GM19452 (cell line): Measurements from ENCODE around the gene CLTB.

Experiments
- ATAC-seq: cut with Tn5 transposase; IDR thresholded peaks from one replicate; pipeline ENCODE4 v1.9.1; 2021; ENCODE audit not compliant: unreplicated experiment

CLTB gene

DNA sequence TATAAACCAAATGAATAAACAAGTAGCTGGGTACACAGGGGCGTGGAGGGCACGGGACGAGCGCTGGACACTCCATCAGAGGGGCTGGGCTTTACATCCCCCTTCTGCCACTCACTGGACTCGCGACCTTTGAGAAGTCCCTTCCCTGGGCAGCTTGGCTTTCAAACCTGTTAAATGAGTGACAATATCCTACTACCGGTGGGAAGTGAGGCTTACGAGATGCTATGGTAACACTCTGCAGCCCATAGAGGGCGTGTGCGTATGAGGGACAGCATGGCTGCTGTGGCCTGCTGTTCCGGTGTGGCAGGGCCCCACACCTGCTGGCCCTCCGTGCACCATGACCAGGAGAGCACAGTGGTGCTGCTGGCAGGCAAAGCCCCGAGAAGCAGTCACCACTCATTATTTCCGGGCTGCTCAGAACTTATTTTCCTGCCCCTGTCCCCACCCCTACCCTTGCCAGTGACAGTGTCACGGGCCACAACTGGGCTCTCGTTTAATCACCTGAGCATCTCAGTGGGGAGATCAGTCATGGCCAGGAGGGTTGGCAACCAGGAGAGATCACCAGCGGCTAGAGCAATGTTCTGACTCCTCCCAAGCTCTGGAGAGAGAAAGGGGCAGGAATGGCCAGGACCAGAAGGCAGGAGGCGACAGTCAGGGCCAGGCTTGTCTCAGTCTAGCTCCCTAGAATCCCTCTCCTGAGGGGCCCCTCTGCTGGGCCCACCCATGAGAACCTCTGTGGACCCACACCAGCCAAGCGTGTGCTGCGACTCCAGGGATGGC is 10.5 kb downstream of the CLTB start:
- no peak for ATAC-seq

GRCh38 chr5:176401281-176402205 is 14.8 kb downstream of the CLTB start:
- no peak for ATAC-seq

- no peak for ATAC-seq
These were observed 15.8 kb downstream of the CLTB start for GRCh38 chr5:176400382-176401156.

GRCh38 chr5:176397736-176398420 is 18.5 kb downstream of the CLTB start:
- no peak for ATAC-seq

DNA sequence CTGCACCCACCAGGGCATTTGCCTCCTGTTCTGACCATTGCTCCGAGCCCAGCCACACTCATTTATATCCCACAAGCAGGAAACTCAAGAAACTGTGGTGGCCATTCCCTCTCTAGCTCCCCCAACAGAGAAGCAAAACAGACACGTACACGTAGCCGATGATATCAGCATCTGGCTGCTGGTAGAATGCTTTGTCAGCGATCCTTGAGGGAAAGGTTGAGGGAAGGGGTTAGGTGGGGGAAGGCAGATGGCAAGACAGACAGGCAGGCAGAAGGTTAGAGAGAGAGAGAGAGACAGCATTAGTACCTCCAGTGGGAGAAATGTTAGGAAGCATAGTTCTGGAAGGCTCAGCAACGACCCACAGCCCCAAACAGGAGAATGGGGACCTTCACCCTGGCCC is 20.0 kb downstream of the CLTB start:
- ATAC-seq, result no peak

GRCh38 chr5:176394881-176395675 is 21.3 kb downstream of the CLTB start:
- no peak for ATAC-seq

DNA sequence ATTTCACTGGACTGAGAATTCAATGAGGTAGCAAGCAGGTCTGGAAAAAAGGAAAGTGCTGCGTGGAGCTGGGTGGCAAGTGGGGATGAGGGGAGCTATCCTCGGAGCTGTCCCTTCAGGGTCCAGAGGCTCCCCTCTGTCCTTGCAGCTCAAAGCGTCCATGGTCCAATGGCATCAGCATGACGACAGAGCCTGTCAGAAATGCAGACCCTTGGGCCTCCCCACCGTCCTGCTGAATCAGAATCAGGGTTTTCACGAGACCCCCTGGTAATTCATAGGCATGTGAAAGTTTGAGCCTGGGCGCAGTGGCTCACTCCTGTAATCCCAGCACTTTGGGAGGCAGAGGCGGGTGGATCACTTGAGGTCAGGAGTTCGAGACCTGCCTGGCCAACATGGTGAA is 22.2 kb downstream of the CLTB start:
- no peak for ATAC-seq

DNA sequence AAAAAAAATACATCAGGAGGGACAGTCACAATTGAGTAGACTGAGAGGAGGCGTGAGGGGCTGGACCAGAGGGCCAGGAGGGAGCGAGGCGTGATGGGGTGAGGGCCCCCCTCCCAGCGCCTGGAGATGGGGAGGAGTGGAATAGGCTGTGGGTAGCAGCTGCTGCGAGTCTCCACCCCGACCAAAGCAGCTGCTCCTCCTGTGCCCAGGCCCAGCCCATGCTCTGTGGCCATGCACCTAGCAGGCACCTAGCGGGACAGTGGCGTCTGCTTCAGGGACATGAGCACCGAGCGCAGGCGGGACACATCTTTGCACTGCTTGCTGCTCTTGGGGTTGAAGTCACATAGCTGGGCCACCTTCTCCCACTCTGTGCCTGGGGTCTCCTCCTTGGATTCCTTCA is 23.8 kb downstream of the CLTB start:
- ATAC-seq, result no peak

DNA sequence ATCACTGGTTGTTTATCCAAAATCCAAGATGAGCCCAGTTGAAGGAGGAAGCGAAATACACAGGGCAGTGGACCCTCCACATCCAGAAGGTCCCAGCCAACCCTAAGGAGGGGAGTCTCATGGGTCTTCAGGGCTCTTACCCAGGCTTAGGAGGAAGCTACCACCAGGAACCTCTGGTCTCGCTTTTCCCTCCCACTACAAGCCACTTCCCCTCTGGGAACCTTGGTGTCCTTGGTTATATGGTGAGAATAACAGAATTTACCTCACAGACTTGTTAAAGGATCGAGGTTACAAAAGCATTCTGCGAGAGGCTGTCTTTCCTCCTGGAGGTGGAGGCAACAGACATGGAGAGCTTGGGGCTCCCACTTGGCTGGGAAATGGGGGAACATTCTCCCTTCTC is 24.3 kb downstream of the CLTB start:
- ATAC-seq, result no peak

DNA sequence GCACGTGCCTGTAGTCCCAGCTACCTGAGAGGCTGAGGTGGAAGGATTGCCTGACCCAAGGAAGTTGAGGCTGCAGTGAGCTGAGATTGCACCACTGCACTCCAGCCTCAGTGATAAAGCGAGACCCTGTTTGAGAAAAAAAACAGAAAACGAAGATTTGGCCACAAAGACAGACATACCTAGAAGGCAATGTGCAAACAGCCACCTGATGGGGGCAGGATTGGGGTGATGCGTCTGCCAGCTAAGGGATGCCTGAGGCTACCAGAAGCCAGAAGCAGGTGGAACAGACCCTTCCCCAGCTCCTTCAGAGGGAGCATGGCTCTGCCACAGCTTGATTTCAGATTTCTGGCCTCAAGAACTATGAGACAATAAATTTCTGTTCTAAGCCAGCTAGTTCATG is 24.9 kb downstream of the CLTB start:
- no peak for ATAC-seq

DNA sequence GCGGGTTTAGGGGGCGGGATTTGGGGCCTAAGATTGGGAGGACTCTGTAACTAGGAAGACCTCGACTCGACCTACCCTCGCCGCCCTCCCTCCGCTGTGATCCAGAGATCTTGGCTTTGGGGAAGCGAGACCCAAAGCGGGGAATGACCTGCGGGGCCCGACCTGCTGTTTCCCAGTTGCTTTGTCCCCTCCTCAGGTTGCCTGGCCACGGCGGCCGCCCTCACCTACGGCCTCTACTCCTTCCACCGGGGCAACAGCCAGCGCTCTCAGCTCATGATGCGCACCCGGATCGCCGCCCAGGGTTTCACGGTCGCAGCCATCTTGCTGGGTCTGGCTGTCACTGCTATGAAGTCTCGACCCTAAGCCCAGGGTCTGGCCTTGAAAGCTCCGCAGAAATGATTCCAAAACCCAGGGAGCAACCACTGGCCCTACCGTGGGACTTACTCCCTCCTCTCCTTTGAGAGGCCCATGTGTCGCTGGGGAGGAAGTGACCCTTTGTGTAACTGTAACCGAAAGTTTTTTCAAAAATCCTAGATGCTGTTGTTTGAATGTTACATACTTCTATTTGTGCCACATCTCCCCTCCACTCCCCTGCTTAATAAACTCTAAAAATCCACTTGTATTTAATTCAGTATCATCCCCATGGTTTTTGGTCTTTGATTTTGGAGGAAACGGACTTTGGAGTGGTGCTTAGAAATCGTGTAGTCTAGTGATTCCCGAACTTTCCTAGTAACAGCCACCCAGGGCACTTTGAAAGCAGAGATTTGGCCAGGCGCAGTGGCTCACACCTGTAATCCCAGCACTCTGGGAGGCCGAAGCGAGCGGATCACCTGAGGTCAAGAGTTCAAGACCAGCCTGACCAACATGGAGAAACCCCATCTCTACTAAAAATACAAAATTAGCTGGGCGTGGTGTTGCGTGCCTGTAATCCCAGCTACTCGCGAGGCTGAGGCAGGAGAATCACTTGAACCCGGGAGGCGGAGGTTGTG is 26.9 kb downstream of the CLTB start:
- ATAC-seq, result peak; percentile 42

DNA sequence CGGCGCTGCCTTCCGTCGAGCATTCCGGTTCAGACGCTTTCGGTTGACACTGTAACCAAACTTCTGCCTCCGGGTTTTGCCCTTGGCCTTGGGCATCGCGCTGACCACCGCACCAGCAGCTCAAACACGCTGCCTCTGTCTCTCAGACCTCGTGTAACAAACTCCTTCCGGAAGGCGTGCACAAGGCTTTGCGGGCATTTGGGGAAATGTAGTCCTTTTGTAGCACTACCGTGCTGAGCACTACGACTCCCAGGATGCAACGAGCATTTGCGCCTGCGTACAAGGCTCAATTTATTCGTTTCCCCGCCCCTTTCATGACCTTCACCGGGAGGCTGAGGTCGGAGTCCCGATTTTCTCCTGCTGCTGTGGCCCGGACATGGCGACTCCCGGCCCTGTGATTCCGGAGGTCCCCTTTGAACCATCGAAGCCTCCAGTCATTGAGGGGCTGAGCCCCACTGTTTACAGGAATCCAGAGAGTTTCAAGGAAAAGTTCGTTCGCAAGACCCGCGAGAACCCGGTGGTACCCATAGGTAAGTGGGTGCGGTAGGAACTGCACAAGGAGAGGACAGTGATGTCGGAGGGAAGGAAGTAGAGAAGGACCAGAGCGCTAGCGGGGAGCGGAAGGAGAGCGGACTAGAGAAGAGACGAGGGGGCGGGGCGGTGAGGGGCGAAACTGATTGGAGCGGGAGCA is 27.8 kb downstream of the CLTB start, which contains the start of the genes HIGD2A and NOP16:
TSS of gene HIGD2A (plus strand) at position 308 of the 691 bp plus-strand sequence. CDS start at position 377, 69 bp downstream.
TSS of gene NOP16 (minus strand) at position 155 of the 691 bp plus-strand sequence. CDS start at position 96, 59 bp downstream.
- peak; percentile 86 for ATAC-seq

DNA sequence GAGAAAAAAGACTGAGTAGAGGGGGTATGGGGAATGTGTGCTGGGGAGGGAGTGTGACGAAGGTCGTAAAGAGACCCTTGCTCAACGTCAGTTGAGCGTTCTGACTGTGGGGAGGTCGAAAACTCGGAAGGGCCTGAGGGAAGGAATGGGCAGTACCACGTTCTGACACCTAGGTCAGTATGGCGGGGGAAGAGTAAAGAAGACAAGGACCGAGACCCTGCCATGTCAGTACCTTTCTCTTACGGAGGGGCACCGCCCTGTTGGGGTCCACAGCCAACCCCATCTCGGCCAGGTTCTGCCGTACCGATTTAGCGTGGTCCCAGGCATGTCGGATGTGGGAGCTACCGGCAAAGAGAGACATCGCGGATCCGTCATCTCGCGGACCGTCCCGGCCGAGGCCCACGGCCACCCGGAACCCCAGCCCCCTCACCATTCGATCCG is 28.3 kb downstream of the CLTB start:
- ATAC-seq, result no peak

- no peak for ATAC-seq
These were observed 28.9 kb downstream of the CLTB start for GRCh38 chr5:176387384-176387925.

GRCh38 chr5:176386491-176386890 is 29.8 kb downstream of the CLTB start:
- no peak for ATAC-seq

- no peak for ATAC-seq
These were observed 31.3 kb downstream of the CLTB start for GRCh38 chr5:176384991-176385390.

DNA sequence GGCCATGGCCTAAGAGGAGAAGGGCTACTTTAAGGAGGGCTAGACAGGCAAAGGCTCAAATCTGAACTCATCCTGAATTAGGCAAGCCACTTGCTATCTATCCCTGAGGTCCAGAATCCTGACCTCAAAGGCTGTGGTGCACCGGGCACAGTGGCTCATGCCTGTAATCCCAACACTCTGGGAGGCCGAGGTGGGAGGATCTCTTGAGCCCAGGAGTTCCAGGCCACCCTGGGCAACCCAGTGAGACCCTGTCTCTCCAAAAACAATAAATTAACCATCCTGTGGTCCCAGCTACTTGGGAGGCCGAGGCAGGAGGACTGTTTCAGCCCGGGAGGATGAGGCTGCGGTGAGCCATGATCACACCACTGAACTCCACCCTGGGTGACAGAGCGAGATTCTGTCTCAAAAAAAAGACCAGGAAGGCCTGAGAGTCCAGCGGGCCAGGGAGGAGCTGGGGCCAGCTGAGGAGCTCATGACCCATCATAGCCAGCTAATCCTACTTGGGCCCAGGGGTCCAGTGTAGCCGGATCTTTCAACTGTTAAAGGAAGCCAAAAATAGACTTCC is 31.9 kb downstream of the CLTB start:
- ATAC-seq, result no peak
